Measurements from ENCODE around the gene MBP.

MBP gene

GRCh38 chr18:77082316-77082955, 50.1 kb downstream of the MBP start:
- no peak for DNase-seq (ENCODE audit: low read depth)

DNA sequence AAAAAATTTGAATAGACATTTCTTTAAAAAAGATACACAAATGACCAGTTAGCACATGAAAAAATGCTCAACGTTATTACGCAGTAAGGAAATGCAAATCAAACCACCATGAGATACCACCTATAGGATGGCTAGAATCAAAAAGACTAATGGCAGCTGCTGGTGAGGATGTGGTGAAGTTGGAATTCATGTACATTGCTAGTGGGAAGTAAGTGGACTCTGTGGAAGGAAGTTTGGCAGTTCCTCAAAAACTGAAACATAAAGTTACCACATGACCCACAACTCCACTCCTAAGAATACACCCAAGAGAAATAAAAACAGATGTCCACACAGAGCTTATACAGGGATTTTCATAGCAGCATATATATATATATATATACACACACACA, 51.2 kb downstream of the MBP start:
- DNase-seq (ENCODE audit: low read depth), result no peak

DNA sequence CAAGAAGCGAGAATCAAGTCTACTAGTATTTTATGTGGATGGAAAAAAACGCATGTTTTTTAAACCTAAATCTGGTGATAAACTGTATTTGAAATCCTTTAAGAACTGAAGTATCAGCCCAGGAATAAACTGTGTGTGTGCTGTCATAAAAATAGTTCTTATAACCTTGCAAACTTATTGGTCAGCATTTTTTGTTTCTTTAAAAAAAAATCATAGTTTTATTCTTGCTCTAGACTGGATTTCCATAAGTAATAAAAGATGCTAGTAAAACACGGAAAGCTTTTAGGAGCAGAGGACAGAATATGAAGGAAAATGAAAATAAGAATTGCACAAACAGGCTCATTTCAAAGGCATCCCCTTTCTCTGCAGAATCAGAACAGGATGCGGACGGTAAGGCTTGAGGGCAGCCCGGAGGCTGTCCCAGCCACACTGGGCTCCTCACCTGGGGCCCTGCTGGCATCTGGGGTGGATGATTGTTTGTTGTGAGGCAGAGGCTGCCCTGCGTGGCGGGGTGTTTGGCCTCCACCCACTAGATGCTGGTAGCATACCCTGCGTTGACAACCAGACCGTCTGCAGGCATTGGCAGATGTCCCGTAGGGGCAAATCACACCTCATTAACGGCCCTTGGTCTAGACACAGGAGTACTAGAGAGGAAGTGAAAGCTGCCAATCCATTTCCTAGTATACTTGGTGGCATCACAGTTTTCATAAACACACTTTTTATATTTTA, 52.5 kb downstream of the MBP start:
- no peak for DNase-seq (ENCODE audit: low read depth)

GRCh38 chr18:77079088-77079487, 53.5 kb downstream of the MBP start:
- DNase-seq (ENCODE audit: low read depth), result no peak

DNA sequence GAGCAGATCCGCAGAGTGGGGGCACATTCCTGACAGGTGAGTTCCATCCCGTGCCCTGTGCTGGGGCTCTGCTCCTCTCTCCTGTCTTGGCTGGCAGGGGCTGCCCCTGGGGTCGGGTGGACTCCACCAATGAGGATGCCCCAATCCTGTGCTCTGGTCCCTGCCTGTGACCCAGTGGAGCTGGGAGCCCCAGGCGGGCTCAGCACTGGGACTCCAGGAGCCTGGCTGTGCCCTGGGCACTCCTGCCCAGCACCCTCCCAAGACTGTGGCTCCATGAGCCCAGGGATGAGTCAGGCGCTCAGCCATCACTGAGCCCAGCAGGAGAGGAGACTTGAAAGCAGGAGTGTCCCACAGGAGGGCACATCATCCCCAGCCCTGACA, 53.9 kb downstream of the MBP start:
- DNase-seq (ENCODE audit: low read depth), result no peak

DNA sequence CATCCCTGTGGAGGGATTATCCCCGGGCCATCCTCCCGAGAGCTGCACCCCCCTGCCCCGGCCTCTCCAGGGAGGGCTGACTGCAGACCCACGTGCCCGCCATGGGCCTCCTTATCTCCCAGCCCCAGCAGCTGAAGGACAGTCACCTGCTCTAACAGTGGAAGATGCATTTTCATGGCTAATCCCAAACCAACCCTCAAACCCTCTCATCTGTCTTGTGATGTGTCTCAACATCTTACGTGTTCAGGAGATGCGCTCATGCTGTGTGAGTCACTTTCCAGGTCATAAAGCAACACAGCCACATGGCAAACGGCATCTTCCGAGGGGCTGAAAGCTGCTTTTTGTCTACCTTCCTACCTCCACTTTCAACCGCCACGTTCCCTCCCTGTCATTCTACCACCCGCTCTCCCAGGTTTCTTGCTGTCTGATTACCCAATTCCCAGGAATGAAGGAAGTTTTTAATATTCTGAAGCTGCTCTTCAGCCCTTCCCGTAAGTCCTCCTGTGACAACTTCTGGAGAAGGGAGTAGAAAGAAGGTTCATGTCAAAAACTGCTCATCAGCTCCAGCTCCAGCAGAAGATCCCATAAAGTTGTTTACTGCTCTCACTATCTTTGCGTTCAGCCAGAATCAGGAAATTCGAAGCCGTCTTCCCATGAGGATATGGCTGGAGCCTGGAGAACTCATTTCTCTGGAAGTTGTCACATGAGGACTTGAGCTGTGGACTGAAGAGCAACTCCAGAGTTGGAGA, 54.5 kb downstream of the MBP start:
- no peak for DNase-seq (ENCODE audit: low read depth)

DNA sequence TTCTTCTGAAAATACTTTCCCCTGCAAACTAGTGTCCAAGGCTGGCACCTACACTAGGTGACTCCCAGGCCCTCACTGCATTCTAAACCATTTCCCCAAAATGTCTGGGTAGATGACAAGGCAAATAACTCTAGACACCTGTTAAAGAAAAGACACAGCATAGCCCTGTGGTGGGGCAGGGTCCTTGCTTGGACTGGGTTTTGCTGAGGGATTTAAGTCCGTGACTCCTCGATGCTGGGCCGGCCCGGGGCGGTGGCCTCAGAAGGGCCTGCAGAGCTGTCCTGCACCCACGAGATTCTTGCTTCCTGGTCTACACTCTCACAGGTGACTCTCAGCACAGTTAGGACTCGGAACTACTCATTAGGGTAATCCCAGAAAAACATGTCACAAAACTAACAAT, 55.2 kb downstream of the MBP start:
- no peak for DNase-seq (ENCODE audit: low read depth)

GRCh38 chr18:77076111-77076510, 56.5 kb downstream of the MBP start:
- no peak for DNase-seq (ENCODE audit: low read depth)

GRCh38 chr18:77074431-77074830, 58.2 kb downstream of the MBP start:
- no peak for DNase-seq (ENCODE audit: low read depth)

GRCh38 chr18:77073336-77074093, 59.1 kb downstream of the MBP start:
- DNase-seq (ENCODE audit: low read depth), result no peak

DNA sequence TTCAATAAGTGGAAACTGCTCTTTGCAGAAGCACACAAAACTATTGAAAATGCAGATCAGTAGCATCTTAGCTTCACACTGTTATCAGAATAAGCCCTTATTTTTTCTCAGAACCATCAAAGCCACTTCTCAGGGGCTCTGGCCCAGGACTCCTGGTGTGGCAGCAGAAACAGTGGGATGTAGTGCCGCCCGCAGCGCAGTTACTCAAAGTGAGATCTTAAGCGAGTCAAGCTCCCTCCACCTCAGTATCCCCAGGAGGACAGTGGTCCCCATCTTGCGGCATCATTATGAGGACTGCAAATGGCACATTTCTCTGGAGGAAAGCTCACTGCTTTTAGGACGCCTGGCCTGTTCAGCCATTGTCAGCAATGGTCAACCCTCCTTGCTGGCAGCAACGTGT, 60.0 kb downstream of the MBP start:
- no peak for DNase-seq (ENCODE audit: low read depth)

DNA sequence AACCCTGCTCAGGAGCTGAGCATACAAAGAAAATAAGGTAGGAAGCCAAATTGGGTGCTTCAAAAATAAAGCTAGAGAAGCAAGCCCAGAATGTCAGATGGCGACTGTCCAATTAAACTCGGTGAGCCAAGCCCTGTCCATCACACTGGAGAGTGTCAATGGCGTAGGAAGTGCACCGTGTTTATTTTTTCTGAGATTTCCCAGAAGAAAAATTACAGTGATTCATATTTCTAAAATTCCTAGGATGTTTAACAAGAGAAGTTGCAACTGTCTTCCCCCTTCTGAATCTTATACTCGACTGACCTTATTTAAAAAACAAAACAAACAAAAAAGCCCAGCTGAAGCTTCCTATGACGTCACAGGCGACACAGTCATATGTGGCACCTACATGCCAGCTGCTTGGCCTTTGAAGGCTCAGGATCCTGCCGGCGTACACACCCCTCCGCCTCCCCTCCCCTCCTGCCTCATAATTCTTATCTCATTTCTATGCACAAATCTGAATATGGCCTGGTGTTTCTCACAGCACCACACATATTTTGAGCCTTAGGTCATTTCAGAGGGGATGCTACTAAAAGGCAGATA, 60.8 kb downstream of the MBP start:
- no peak for DNase-seq (ENCODE audit: low read depth)

- DNase-seq (ENCODE audit: low read depth), result no peak
These were observed 61.5 kb downstream of the MBP start for GRCh38 chr18:77071061-77071460.

GRCh38 chr18:77070627-77071026, 62.0 kb downstream of the MBP start:
- no peak for DNase-seq (ENCODE audit: low read depth)

DNA sequence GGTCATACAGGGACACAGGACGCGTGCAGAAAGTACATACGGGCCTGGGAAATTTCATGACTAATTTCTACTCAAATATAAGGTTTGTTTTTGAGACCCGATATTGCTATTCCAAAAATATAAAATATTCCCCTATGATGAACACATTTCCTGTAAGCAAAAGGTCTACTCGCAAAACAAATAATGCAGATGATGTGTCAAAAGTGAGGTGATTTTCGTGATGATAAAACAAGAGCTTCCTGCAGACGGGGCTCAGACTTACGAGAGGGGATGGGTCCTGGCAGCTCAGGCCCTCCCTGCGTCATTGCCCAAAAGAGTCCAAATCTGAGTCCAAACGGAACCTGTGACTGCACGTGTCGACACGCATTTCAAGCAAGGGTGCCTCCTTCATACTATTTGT, 62.7 kb downstream of the MBP start:
- no peak for DNase-seq (ENCODE audit: low read depth)

- no peak for DNase-seq (ENCODE audit: low read depth)
These were observed 63.1 kb downstream of the MBP start for GRCh38 chr18:77069482-77069881.

- no peak for DNase-seq (ENCODE audit: low read depth)
These were observed 64.0 kb downstream of the MBP start for GRCh38 chr18:77068321-77069312.

DNA sequence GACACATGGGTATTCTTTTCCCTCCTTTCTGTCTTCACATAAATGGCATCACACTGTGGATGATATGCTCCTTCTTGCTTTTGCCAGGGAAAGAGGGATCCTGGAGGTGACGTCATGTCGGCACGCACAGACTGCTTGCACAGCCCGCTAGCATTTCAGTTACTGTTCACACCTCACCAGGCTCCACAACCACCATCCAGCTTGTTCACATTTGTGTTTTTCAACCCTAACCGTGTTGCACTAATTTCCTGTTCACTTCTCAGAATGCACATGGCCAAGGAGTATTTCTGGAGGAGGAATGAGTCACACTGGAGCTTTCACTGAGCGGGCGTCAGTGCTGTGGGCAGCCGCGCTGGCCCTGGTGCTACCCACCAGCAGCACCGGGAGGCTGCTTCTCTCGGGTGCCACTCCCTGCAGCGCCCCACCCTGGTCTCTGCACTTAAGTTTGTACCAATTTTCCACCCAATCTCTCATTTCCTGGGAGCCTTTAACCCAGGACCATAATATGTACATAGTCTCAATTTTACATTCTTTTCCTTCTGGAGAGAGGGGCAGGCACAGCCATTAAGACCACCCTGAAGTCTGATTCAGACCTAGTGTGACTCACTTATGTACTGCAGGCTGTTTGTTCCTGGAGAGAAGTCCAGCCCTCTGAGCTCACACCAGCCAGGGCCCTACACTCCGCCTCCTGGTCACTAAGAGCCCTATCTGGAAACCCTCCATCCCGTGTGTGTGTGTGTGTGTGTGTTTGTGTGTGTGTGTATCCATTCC, 65.1 kb downstream of the MBP start:
- no peak for DNase-seq (ENCODE audit: low read depth)

DNA sequence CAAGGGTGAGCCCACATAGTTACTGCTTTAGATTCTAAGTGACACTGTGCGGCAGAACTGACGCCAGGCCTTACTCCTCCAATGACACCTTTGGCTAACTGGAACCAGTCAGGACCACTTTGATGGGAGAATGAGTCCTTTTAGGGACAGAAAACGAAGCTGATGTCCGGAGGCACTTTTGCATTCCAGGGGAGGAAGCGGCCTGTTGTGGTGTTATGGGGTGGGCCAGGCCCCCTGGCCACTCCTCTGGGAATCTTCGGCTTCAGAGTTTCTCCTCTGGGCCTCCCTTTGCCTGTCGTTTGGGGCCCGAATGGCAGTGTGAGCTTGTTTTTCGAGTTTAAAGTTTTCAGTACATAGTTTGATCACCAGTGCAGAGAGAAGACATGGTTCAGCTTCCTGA, 65.9 kb downstream of the MBP start:
- DNase-seq (ENCODE audit: low read depth), result no peak

GRCh38 chr18:77066101-77066500, 66.5 kb downstream of the MBP start:
- DNase-seq (ENCODE audit: low read depth), result no peak

All from CMK (cell line).